ENCODE measurements around the gene LRIG1. TPM values are rescaled to one million over a fixed set of nuclear protein-coding genes. Genes with fewer than 3 reads are reported as not detected.
"Not testable (repeated sequence)": the region's sequence is repeated elsewhere in the genome, so short reads cannot be mapped to it uniquely, and the experiment has no call there.

Gene LRIG1
- polyA plus RNA-seq, 1 donor, result 43.7 TPM

- Histone ChIP-seq H3K27ac (ENCODE audit: low read length) (no peak overlapping the region), H3K9me3 (ENCODE audit: control insufficient read depth, low read depth, low read length) (no peaks in the 10 kb centered on the region), H3K4me3 (ENCODE audit: low read length) (no peak overlapping the region), H3K27me3 (ENCODE audit: control insufficient read depth, insufficient read depth, low read length) (no peaks in the 10 kb centered on the region), H3K4me1 (ENCODE audit: control insufficient read depth, insufficient read depth, low read length) (no peaks in the 10 kb centered on the region), H3K36me3 (ENCODE audit: control insufficient read depth, insufficient read depth, low read length) (peaks cover 27% of the 10 kb centered on the region)
- 90% methylated on average over 2 of the region's 11 CpGs for WGBS (ENCODE audit: insufficient coverage, low lambda C conversion rate)
- DNase-seq, result no peak
These were observed 68.6 kb downstream of the LRIG1 start for GRCh38 chr3:66432041-66432766.

DNA sequence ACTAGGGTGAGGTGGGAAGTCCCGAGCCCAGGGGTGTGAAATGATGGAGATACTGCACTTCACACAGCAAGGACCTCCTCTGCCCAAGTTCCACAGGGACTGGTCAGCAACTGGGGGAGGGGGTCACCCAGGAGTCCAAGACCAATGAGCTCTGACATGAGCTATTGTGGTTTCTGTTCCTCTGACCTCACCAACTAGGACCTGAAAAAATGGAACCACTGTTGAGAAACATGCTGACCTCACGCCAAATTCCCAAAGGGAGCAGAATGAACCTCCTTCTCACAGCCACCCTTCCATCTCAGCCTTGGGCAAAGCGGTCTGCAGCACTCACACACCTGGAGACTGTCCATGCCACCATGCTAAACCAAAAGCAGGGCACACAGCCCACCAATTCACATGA lies 69.3 kb downstream of the LRIG1 start:
- no peaks in the 10 kb centered on the region for H3K9me3 ChIP-seq (ENCODE audit: control insufficient read depth, low read depth, low read length)
- DNase-seq, result no peak
- no peak overlapping the region for H3K27ac ChIP-seq (ENCODE audit: low read length)
- no CpG with 5 or more reads among the region's 3 CpGs for WGBS (ENCODE audit: insufficient coverage, low lambda C conversion rate)
- no peaks in the 10 kb centered on the region for H3K4me1 ChIP-seq (ENCODE audit: control insufficient read depth, insufficient read depth, low read length)
- no peak overlapping the region for H3K4me3 ChIP-seq (ENCODE audit: low read length)
- peaks cover 24% of the 10 kb centered on the region for H3K36me3 ChIP-seq (ENCODE audit: control insufficient read depth, insufficient read depth, low read length)
- H3K27me3 ChIP-seq (ENCODE audit: control insufficient read depth, insufficient read depth, low read length), result no peaks in the 10 kb centered on the region

GRCh38 chr3:66430876-66431275 lies 69.9 kb downstream of the LRIG1 start:
- Histone ChIP-seq H3K9me3 (ENCODE audit: control insufficient read depth, low read depth, low read length) (no peaks in the 10 kb centered on the region), H3K4me3 (ENCODE audit: low read length) (no peak overlapping the region), H3K4me1 (ENCODE audit: control insufficient read depth, insufficient read depth, low read length) (no peaks in the 10 kb centered on the region), H3K27ac (ENCODE audit: low read length) (no peak overlapping the region), H3K36me3 (ENCODE audit: control insufficient read depth, insufficient read depth, low read length) (peaks cover 21% of the 10 kb centered on the region), H3K27me3 (ENCODE audit: control insufficient read depth, insufficient read depth, low read length) (no peaks in the 10 kb centered on the region)
- no CpG with 5 or more reads among the region's 8 CpGs for WGBS (ENCODE audit: insufficient coverage, low lambda C conversion rate)
- no peak for DNase-seq

DNA sequence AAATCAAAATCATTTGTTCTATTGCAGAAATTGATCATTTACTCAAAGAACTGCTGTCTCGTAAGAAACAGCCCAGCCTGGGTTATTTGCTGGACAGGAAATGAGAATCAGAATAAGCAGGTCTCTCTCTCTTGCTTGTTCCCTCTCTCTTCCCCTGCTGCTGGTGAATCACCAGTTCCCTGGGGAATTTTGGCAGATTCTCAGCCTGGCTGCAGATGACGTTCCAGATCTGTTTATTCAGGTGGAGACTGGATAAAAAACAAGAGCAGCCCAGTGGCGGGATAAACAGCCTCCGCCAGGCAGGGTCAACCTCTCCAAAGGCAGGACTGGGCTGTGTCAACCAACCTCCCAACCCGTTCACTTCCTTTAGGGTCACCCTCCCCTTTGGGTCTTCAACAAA lies 72.1 kb downstream of the LRIG1 start:
- peak; percentile 42 to 43 for DNase-seq
- WGBS (ENCODE audit: insufficient coverage, low lambda C conversion rate), result 60% methylated on average over 1 of the region's 5 CpGs
- no peaks in the 10 kb centered on the region for H3K4me1 ChIP-seq (ENCODE audit: control insufficient read depth, insufficient read depth, low read length)
- H3K4me3 ChIP-seq (ENCODE audit: low read length), result no peak overlapping the region
- peaks cover 18% of the 10 kb centered on the region for H3K36me3 ChIP-seq (ENCODE audit: control insufficient read depth, insufficient read depth, low read length)
- H3K27me3 ChIP-seq (ENCODE audit: control insufficient read depth, insufficient read depth, low read length), result no peaks in the 10 kb centered on the region
- no peak overlapping the region for H3K27ac ChIP-seq (ENCODE audit: low read length)
- H3K9me3 ChIP-seq (ENCODE audit: control insufficient read depth, low read depth, low read length), result no peaks in the 10 kb centered on the region

GRCh38 chr3:66427951-66428474 lies 72.8 kb downstream of the LRIG1 start:
- 90% methylated on average over 2 of the region's 5 CpGs for WGBS (ENCODE audit: insufficient coverage, low lambda C conversion rate)
- Histone ChIP-seq H3K4me3 (ENCODE audit: low read length) (no peak overlapping the region), H3K27me3 (ENCODE audit: control insufficient read depth, insufficient read depth, low read length) (no peaks in the 10 kb centered on the region), H3K36me3 (ENCODE audit: control insufficient read depth, insufficient read depth, low read length) (peaks cover 15% of the 10 kb centered on the region), H3K9me3 (ENCODE audit: control insufficient read depth, low read depth, low read length) (no peaks in the 10 kb centered on the region), H3K27ac (ENCODE audit: low read length) (no peak overlapping the region), H3K4me1 (ENCODE audit: control insufficient read depth, insufficient read depth, low read length) (no peaks in the 10 kb centered on the region)
- no peak for DNase-seq

DNA sequence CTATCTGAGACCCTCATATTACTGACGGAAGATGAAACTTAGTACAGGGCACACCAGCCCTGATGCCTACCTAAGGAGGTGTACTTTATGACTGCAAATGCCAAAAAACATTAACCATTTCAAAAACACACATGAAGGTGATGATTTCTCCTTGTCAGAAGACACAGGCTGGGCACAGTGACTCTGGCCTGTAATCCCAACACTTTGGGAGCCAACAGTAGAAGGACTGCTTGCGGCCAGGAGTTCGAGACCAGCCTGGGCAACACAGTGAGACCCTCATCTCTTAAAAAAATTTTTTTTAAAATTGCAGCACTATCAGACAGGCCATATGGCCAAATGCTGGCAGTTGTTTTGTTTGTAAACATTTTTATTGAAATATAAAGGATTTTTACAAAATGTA lies 73.5 kb downstream of the LRIG1 start:
- Histone ChIP-seq H3K36me3 (ENCODE audit: control insufficient read depth, insufficient read depth, low read length) (peaks cover 11% of the 10 kb centered on the region), H3K4me3 (ENCODE audit: low read length) (no peak overlapping the region), H3K27ac (ENCODE audit: low read length) (no peak overlapping the region), H3K4me1 (ENCODE audit: control insufficient read depth, insufficient read depth, low read length) (no peaks in the 10 kb centered on the region), H3K27me3 (ENCODE audit: control insufficient read depth, insufficient read depth, low read length) (no peaks in the 10 kb centered on the region), H3K9me3 (ENCODE audit: control insufficient read depth, low read depth, low read length) (no peaks in the 10 kb centered on the region)
- DNase-seq, result no peak
- WGBS (ENCODE audit: insufficient coverage, low lambda C conversion rate), result no CpG with 5 or more reads among the region's 3 CpGs

GRCh38 chr3:66426135-66426534 lies 74.7 kb downstream of the LRIG1 start:
- WGBS (ENCODE audit: insufficient coverage, low lambda C conversion rate), result 100% methylated on average over 1 of the region's 1 CpG
- no peak overlapping the region for H3K27ac ChIP-seq (ENCODE audit: low read length)

GRCh38 chr3:66425576-66426114 lies 75.2 kb downstream of the LRIG1 start:
- Histone ChIP-seq H3K4me1 (ENCODE audit: control insufficient read depth, insufficient read depth, low read length) (no peaks in the 10 kb centered on the region), H3K9me3 (ENCODE audit: control insufficient read depth, low read depth, low read length) (peaks cover 8% of the 10 kb centered on the region), H3K27ac (ENCODE audit: low read length) (no peak overlapping the region), H3K36me3 (ENCODE audit: control insufficient read depth, insufficient read depth, low read length) (peaks cover 2% of the 10 kb centered on the region), H3K27me3 (ENCODE audit: control insufficient read depth, insufficient read depth, low read length) (no peaks in the 10 kb centered on the region), H3K4me3 (ENCODE audit: low read length) (no peak overlapping the region)
- WGBS (ENCODE audit: insufficient coverage, low lambda C conversion rate), result no CpG with 5 or more reads among the region's 7 CpGs
- no peak for DNase-seq

More at GRCh38 chr3:66426135-66426534, 74.7 kb downstream of the LRIG1 start:
- peaks cover 8% of the 10 kb centered on the region for H3K9me3 ChIP-seq (ENCODE audit: control insufficient read depth, low read depth, low read length)
- no peaks in the 10 kb centered on the region for H3K4me1 ChIP-seq (ENCODE audit: control insufficient read depth, insufficient read depth, low read length)
- DNase-seq, result no peak
- peaks cover 5% of the 10 kb centered on the region for H3K36me3 ChIP-seq (ENCODE audit: control insufficient read depth, insufficient read depth, low read length)
- no peak overlapping the region for H3K4me3 ChIP-seq (ENCODE audit: low read length)
- H3K27me3 ChIP-seq (ENCODE audit: control insufficient read depth, insufficient read depth, low read length), result no peaks in the 10 kb centered on the region

DNA sequence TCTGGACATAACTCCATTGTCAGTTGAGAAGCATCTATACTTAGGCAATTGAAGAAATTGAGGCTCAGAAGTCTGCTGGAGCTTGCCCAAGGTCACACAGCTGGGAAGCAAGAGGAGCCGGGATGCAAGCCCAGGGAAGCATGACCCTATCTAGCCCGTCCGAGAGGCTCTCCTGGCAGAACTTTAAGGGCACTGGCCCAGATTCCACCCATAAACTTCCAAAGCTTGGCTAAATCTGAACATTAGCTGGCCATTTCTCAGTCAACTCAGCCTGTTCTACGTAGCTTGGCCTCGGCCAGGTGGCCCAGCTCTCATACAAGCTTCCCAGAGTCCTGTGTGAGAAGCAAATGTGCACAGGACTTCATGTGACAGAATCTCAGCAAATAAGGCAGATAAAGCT lies 75.8 kb downstream of the LRIG1 start:
- no peaks in the 10 kb centered on the region for H3K4me1 ChIP-seq (ENCODE audit: control insufficient read depth, insufficient read depth, low read length)
- WGBS (ENCODE audit: insufficient coverage, low lambda C conversion rate), result no CpG with 5 or more reads among the region's 5 CpGs
- H3K36me3 ChIP-seq (ENCODE audit: control insufficient read depth, insufficient read depth, low read length), result peaks cover 6% of the 10 kb centered on the region
- H3K27me3 ChIP-seq (ENCODE audit: control insufficient read depth, insufficient read depth, low read length), result no peaks in the 10 kb centered on the region
- peaks cover 8% of the 10 kb centered on the region for H3K9me3 ChIP-seq (ENCODE audit: control insufficient read depth, low read depth, low read length)
- DNase-seq, result no peak
- no peak overlapping the region for H3K4me3 ChIP-seq (ENCODE audit: low read length)
- H3K27ac ChIP-seq (ENCODE audit: low read length), result no peak overlapping the region

DNA sequence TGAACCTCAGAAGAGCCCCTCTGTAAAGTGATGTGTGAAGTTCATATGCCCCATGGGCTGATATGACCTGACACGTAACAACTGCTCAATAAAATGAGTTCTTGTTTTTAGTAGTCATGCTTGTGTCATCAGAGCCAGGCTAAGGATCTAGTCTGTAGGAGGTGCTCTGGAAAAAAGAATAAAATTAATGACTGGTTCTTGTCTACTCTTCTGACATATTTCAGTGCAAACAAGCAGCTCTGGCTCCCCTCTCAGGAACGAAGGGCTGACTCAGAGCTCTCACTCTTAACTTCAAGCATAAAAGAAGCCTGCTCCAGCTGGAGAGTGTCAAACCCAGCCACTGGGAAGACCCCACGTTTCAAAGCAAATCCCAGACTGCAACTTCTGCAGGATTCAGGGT lies 77.0 kb downstream of the LRIG1 start:
- Histone ChIP-seq H3K36me3 (ENCODE audit: control insufficient read depth, insufficient read depth, low read length) (peaks cover 9% of the 10 kb centered on the region), H3K4me3 (ENCODE audit: low read length) (no peak overlapping the region), H3K27ac (ENCODE audit: low read length) (no peak overlapping the region), H3K9me3 (ENCODE audit: control insufficient read depth, low read depth, low read length) (peaks cover 8% of the 10 kb centered on the region), H3K4me1 (ENCODE audit: control insufficient read depth, insufficient read depth, low read length) (no peaks in the 10 kb centered on the region), H3K27me3 (ENCODE audit: control insufficient read depth, insufficient read depth, low read length) (no peaks in the 10 kb centered on the region)
- no peak for DNase-seq
- 60% methylated on average over 1 of the region's 3 CpGs for WGBS (ENCODE audit: insufficient coverage, low lambda C conversion rate)

GRCh38 chr3:66421893-66422292 lies 78.9 kb downstream of the LRIG1 start:
- H3K27ac ChIP-seq (ENCODE audit: low read length); H3K36me3 ChIP-seq (ENCODE audit: control insufficient read depth, insufficient read depth, low read length); H3K4me1 ChIP-seq (ENCODE audit: control insufficient read depth, insufficient read depth, low read length); H3K4me3 ChIP-seq (ENCODE audit: low read length); DNase-seq; H3K9me3 ChIP-seq (ENCODE audit: control insufficient read depth, low read depth, low read length); H3K27me3 ChIP-seq (ENCODE audit: control insufficient read depth, insufficient read depth, low read length): not testable (repeated sequence)
- no CpG with 5 or more reads among the region's 3 CpGs for WGBS (ENCODE audit: insufficient coverage, low lambda C conversion rate)
